HG02610 (cell line): ENCODE measurements around the gene TCP1.
"Not testable (repeated sequence)": the region's sequence is repeated elsewhere in the genome, so short reads cannot be mapped to it uniquely, and the experiment has no call there.

ENCODE experiments used
- ATAC-seq: cut with Tn5 transposase; IDR thresholded peaks from one replicate; pipeline ENCODE4 v1.9.1; 2021; ENCODE audit warnings: mild to moderate bottlenecking, moderate library complexity; ENCODE audit not compliant: unreplicated experiment

TCP1 gene

GRCh38 chr6:159817951-159818739 is 28.7 kb upstream of the TCP1 start:
- no peak for ATAC-seq

DNA sequence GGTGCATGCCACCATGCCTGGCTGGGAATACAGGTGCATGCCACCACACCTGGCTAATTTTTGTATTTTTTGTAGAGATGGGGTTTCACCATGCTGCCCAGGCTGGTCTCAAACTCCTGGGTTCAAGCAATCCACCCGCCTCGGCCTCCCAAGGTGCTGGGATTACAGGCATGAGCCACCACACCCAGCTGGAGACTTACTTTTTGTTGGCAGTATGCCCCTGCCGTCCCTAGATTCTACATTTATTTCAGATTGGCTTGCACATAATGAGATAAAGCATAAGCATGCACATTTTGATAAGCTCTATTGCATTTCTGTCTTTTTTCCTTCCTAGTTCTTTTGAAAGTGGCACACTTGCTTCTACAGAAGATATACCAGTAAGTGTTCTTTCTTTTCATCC is 27.4 kb upstream of the TCP1 start:
- not testable (repeated sequence) for ATAC-seq

GRCh38 chr6:159815410-159815809 is 26.0 kb upstream of the TCP1 start:
- no peak for ATAC-seq

GRCh38 chr6:159813781-159814180 is 24.4 kb upstream of the TCP1 start:
- ATAC-seq: no peak

DNA sequence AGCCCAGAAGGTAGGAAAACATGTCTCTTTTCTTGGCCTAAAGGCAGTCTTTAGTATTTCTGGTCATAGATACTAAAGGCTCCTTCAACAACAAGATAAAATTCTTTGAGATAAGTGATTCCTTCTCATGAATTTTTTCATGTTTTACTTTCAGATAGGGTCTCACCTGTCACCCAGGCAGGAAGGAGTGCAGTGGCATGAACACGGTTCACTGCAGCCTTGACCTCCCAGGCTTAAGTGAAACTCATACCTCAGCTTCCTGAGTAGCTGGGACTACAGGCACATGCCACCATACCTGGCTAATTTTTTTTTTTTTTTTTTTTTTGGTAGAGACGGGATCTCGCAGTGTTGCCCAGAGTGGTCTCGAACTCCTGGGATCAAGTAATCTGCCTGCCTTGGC is 19.7 kb upstream of the TCP1 start:
- ATAC-seq: no peak

GRCh38 chr6:159808647-159809046 is 19.2 kb upstream of the TCP1 start:
- ATAC-seq: no peak

DNA sequence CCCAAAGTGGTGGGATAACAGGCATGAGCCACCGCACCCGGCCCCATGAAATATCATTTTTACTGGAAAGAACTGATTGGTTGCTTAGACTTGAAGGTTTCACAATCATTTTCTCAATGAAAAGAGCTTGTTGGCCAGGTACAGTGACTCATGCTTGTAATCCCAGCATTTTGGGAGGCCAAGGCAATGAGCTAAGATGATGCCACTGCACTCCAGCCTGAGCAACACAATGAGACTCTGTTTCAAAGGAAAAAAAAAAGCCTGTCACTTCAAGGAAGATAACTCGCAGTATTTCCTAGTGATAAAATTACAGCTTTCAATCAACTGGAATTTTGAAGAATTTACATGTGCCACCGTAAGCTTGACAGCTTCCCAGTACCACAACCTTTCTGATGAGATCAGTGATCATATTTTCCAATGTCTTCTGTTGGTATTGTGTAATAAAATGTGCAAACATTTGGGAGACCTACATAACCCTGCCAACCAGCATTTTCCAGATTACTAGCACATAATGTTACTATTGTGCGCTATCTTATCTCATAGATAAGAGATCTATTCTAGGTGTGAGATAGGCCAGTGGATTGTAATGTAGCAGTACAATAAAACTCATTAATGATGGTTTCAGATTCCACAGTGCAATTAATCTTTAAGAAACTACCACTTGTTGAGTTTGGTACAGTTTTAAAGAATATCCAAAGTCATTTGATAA is 17.9 kb upstream of the TCP1 start:
- no peak for ATAC-seq

- no peak for ATAC-seq
These were observed 16.6 kb upstream of the TCP1 start for GRCh38 chr6:159806021-159806458.

GRCh38 chr6:159805440-159806020 is 16.1 kb upstream of the TCP1 start:
- no peak for ATAC-seq

DNA sequence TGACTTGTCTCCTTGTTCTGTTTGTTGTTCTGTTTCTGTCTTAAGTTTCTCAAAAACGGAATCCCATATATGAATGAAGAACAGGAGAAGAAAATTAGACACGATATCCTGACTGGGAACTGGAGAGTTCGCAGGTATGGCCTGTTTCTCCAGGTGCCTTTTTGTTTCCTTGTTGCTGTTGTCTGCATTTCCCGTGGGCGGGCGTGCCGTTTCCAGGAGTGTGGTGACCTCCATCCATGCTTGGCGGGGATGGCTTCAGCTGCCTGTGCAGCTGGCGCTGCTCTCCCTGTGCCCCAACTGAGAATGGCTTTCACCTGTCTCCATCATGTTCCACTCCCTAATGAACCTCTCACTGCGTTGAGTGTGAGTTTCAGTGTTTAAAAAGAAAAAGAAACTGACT is 15.1 kb upstream of the TCP1 start:
- no peak for ATAC-seq

GRCh38 chr6:159801935-159802334 is 12.5 kb upstream of the TCP1 start:
- no peak for ATAC-seq

GRCh38 chr6:159800141-159800865 is 10.9 kb upstream of the TCP1 start, which contains the start of gene PNLDC1:
PNLDC1 (plus strand) TSS chr6:159800276; CDS start chr6:159800308, 32 bp downstream.
- no peak for ATAC-seq

- ATAC-seq: no peak
These were observed 8.2 kb upstream of the TCP1 start for GRCh38 chr6:159797554-159797953.

- ATAC-seq: not testable (repeated sequence)
These were observed 5.6 kb upstream of the TCP1 start for GRCh38 chr6:159794976-159795375.

DNA sequence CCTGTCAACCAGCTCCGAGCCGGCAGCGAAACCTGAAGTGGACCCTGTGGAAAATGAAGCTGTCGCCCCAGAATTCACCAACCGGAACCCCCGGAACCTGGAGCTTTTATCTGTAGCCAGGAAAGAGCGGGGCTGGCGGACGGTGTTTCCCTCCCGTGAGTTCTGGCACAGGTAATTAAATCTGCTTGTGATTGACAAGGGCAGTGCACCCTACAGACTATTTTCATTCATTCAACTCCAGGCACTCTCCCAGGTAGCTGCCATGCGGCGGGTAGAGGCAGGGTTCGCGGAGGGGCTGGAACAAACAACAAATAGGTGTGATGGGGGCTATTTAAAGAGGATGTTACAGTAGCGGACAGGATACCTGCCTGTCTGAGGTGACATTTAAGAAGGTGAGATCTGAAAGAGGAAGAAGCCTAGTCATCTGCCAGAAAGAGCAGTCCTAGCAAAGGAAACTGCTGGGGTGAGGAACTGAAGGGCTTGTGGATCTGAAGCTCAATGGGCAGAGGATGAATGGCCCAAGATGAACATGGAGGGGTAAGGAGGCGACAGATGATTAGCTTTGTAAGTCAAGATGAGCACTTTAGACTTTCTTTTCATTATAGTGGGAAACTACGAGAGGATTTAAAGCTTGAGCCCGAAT is 1.7 kb upstream of the TCP1 start:
- no peak for ATAC-seq

- peak; percentile 86 for ATAC-seq
These were observed 950 bp upstream of the TCP1 start, which contains the start of gene MRPL18 for GRCh38 chr6:159790149-159790955. MRPL18 (plus strand) TSS chr6:159790467; CDS start chr6:159790588, 121 bp downstream.

DNA sequence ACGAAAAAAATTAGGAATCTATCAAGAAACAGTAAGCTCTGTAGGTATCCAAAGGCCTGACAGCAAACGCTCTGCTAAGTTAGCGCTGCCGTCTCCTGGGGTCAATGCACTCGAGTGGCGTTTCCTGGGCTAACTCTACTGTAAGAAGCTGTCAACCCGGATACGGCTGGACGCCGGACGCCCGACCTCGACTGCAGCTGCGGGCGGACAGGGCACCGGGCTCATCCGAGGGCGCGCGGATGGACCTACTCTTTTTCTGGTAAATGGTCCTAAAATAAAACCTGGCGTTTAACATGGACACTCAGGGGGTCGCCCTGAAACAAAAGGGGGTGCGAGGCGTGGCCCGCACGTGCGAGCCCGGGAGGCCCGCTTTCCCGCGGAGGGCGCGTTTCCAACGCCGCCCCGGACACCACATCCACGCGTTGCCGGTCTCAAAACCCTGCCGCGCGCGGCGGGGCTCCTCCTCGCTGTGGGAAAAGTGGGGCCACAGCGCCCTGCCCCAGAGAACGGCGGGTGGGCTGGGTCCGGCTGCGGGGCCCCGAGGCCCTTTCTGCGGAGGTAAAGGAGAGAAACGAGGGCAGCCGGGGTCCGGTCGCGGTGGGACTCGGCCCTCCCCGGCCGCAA is 537 bp downstream of the TCP1 start:
- ATAC-seq: no peak

DNA sequence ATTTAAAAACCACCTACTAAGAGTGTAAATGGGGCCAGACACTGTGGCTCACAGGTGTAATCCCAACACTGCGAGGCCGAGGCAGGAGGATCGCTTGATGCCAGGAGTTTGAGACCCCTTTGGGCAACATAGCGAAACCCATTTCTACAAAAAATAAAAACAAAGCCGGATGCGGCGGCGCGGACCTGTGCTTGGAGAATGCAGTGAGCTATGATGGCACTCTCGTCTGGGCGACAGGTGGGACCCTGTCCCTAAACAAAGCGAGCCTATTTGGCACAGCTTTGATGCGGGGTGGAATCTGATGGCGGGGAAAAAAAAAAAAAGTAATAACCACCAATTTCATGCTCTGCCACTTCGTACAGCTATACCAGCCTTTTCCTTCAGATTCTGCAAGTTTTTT is 1.1 kb downstream of the TCP1 start:
- no peak for ATAC-seq

DNA sequence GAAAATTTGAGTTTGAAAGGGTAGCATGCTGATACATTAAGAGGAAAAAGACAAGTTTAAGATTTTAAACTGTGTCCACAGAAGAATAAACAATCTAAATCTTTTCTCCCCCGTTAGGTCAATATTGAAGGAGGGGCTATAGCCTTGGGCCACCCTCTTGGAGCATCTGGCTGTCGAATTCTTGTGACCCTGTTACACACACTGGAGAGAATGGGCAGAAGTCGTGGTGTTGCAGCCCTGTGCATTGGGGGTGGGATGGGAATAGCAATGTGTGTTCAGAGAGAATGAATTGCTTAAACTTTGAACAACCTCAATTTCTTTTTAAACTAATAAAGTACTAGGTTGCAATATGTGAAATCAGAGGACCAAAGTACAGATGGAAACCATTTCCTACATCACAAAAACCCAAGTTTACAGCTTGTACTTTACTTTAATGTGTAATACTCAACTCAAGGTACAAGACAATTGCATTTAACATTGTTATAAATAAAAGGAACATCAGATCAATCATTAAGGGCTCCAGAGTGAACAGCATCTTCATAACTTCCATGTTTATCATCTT is 10.8 kb downstream of the TCP1 start:
- ATAC-seq: no peak
